PC-3 (cell line): ENCODE measurements around the gene PTPRN2. TPM values are rescaled to one million over a fixed set of nuclear protein-coding genes. Genes with fewer than 3 reads are reported as not detected.

Experiments used
- ATAC-seq: fragments of 200-7000 bp; cut with Tn5 transposase; 2 replicates; pipeline ENCODE4 v1.9.1; 2020; ENCODE audit warnings: mild to moderate bottlenecking, moderate library complexity
- BruUV-seq: library from RNA; stranded (reverse); fragments of 400-500 nt; replicated peaks from 2 replicates; lab custom pipeline; 2021; lab: Mats Ljungman, UMichigan
- CTCF ChIA-PET: fragments of 300-600 bp; sonication (Branson Sonifier 250); formaldehyde crosslinking; loops from one replicate; lab custom pipeline; 2022; ENCODE audit warnings: antibody characterized with exemption; lab: Charles Lee
- POLR2A ChIA-PET: fragments of 300-600 bp; sonication (Branson Sonifier 250); formaldehyde crosslinking; loops from one replicate; lab custom pipeline; 2022; ENCODE audit warnings: antibody characterized with exemption; ENCODE audit not compliant: unreplicated experiment; lab: Charles Lee
- DNase-seq: peaks from one replicate; pipeline ENCODE4 v3.0.0-alpha.2; 2015
- H2AFZ ChIP-seq: fragments of 300-600 bp; sonication (generic); 2 replicates; pipeline ENCODE4 v1.6.0; 2016; ENCODE audit warnings: antibody characterized with exemption, low read length
- H3F3A ChIP-seq: fragments of 300-600 bp; sonication (generic); one replicate; pipeline ENCODE4 v1.6.0; 2017; ENCODE audit warnings: antibody characterized with exemption, low read length, control low read depth, mild to moderate bottlenecking; ENCODE audit not compliant: unreplicated experiment
- H3K27ac ChIP-seq: fragments of 300-600 bp; sonication (generic); 2 replicates; pipeline ENCODE4 v1.5.1; 2016; ENCODE audit warnings: mild to moderate bottlenecking, low read length
- H3K27me3 ChIP-seq: fragments of 300-600 bp; sonication (generic); 2 replicates; pipeline ENCODE4 v1.6.1; 2016; ENCODE audit warnings: low read length, mixed read lengths
- H3K36me3 ChIP-seq: fragments of 300-600 bp; sonication (generic); 2 replicates; pipeline ENCODE4 v1.6.1; 2016; ENCODE audit warnings: low read depth, mixed run types, low read length, mixed read lengths
- H3K4me1 ChIP-seq: fragments of 300-600 bp; sonication (generic); 2 replicates; pipeline ENCODE4 v1.5.1; 2016; ENCODE audit warnings: low read length; ENCODE audit not compliant: insufficient read depth
- H3K4me2 ChIP-seq: fragments of 300-600 bp; sonication (generic); 2 replicates; pipeline ENCODE4 v1.6.0; 2016; ENCODE audit warnings: low read length
- H3K4me3 ChIP-seq: fragments of 300-600 bp; sonication (generic); 2 replicates; pipeline ENCODE4 v1.5.1; 2016; ENCODE audit warnings: mild to moderate bottlenecking, low read length, mixed read lengths
- H3K79me2 ChIP-seq: fragments of 300-600 bp; sonication (generic); 2 replicates; pipeline ENCODE4 v1.6.1; 2017; ENCODE audit warnings: low read length, mixed read lengths
- H3K9ac ChIP-seq: fragments of 300-600 bp; sonication (generic); 2 replicates; pipeline ENCODE4 v1.6.0; 2016; ENCODE audit warnings: mild to moderate bottlenecking, low read length
- H3K9me2 ChIP-seq: fragments of 300-600 bp; sonication (generic); replicated peaks from 2 replicates; pipeline ENCODE4 v1.6.1; 2016; ENCODE audit warnings: mixed run types, low read length, mixed read lengths
- H3K9me3 ChIP-seq: fragments of 300-600 bp; sonication (generic); 2 replicates; pipeline ENCODE4 v1.6.1; 2016; ENCODE audit warnings: low read length, mixed read lengths
- H4K20me1 ChIP-seq: fragments of 300-600 bp; sonication (generic); 2 replicates; pipeline ENCODE4 v1.6.1; 2016; ENCODE audit warnings: low read length, mixed read lengths
- CTCF ChIP-seq: fragments of 300-600 bp; sonication (generic); conservative IDR thresholded peaks from 2 replicates; pipeline ENCODE4 v1.5.1; 2017; ENCODE audit warnings: antibody characterized with exemption, low read depth, mild to moderate bottlenecking, low read length
- EZH2 ChIP-seq: fragments of 300-600 bp; sonication (generic); IDR thresholded peaks from one replicate; pipeline ENCODE4 v1.6.1; 2017; ENCODE audit warnings: antibody characterized with exemption, mild to moderate bottlenecking, low read length; ENCODE audit not compliant: unreplicated experiment
- EZH2phosphoT487 ChIP-seq: fragments of 300-600 bp; sonication (generic); IDR thresholded peaks from 2 replicates; pipeline ENCODE4 v1.6.1; 2018; ENCODE audit warnings: mild to moderate bottlenecking, antibody characterized with exemption, low read length, borderline replicate concordance
- intact Hi-C: fragments of 100-400 bp; cut with micrococcal nuclease; formaldehyde crosslinking; loops from 2 replicates; pipeline ENCODE4 v1.9.0; 2023
- total RNA-seq: library from RNA; depleted of rRNA; stranded (reverse); fragments of >200 nt; gene quantifications from 2 replicates; pipeline ENCODE4 v1.2.3, GENCODE V29; 2014

Gene PTPRN2
- total RNA-seq, 1 experiment from 2014 or later: 3.2 TPM

GRCh38 chr7:157618823-157619606, 968.6 kb downstream of the PTPRN2 start:
- no TSS peak for BruUV-seq
- DNase-seq (no peak), ATAC-seq (no peak)
- Histone ChIP-seq H3K4me3 (no peak overlapping the region), H3K27me3 (no peaks in the 10 kb centered on the region), H3K9ac (no peak overlapping the region), H2AFZ (no peak overlapping the region), H3K9me2 (no peaks in the 10 kb centered on the region), H3K27ac (no peak overlapping the region), H3K4me1 (0 out of 2 replicates have a peak, but pooled peaks cover under 1% of the 10 kb centered on the region), H3K9me3 (no peaks in the 10 kb centered on the region), H3K36me3 (no peaks in the 10 kb centered on the region), H4K20me1 (no peaks in the 10 kb centered on the region), H3K79me2 (no peaks in the 10 kb centered on the region), H3F3A (no peaks in the 10 kb centered on the region), H3K4me2 (no peak overlapping the region)
- TF ChIP-seq EZH2phosphoT487 (no peak), CTCF (no peak), EZH2 (no peak)
- intact Hi-C loops: no loop called here
- ChIA-PET POLR2A (no interaction called here), CTCF (no interaction called here)

GRCh38 chr7:157618091-157618726, 969.4 kb downstream of the PTPRN2 start:
- Histone ChIP-seq H3K27ac (no peak overlapping the region), H3K4me3 (no peak overlapping the region), H3K36me3 (no peaks in the 10 kb centered on the region), H3F3A (no peaks in the 10 kb centered on the region), H3K27me3 (no peaks in the 10 kb centered on the region), H3K9ac (no peak overlapping the region), H4K20me1 (no peaks in the 10 kb centered on the region), H3K9me3 (no peaks in the 10 kb centered on the region), H3K4me1 (peaks cover 8% of the 10 kb centered on the region), H3K4me2 (no peak overlapping the region), H2AFZ (no peak overlapping the region), H3K9me2 (no peaks in the 10 kb centered on the region), H3K79me2 (no peaks in the 10 kb centered on the region)
- ATAC-seq (no peak), DNase-seq (no peak)
- intact Hi-C loops: no loop called here
- BruUV-seq: no TSS peak
- CTCF ChIA-PET: no interaction called here
- POLR2A ChIA-PET: no interaction called here
- TF ChIP-seq EZH2: no peak
- TF ChIP-seq CTCF: no peak
- TF ChIP-seq EZH2phosphoT487: no peak

- no peaks in the 10 kb centered on the region for H3K27me3 ChIP-seq
These were observed 970.2 kb downstream of the PTPRN2 start for GRCh38 chr7:157617401-157617800.

More at GRCh38 chr7:157617401-157617800, 970.2 kb downstream of the PTPRN2 start:
- H3K79me2 ChIP-seq: no peaks in the 10 kb centered on the region
- no peak overlapping the region for H3K9ac ChIP-seq
- no peak for ATAC-seq
- no peak for DNase-seq
- BruUV-seq: no TSS peak
- H3K4me1 ChIP-seq: peaks cover 13% of the 10 kb centered on the region
- no peaks in the 10 kb centered on the region for H3K36me3 ChIP-seq
- no peak overlapping the region for H3K27ac ChIP-seq
- no peaks in the 10 kb centered on the region for H3F3A ChIP-seq
- no peak overlapping the region for H2AFZ ChIP-seq
- intact Hi-C loops: no loop called here
- TF ChIP-seq EZH2: no peak
- no peak for TF ChIP-seq CTCF
- no peaks in the 10 kb centered on the region for H4K20me1 ChIP-seq
- no peaks in the 10 kb centered on the region for H3K9me3 ChIP-seq
- POLR2A ChIA-PET: no interaction called here
- no peaks in the 10 kb centered on the region for H3K9me2 ChIP-seq
- CTCF ChIA-PET: no interaction called here
- no peak overlapping the region for H3K4me2 ChIP-seq
- H3K4me3 ChIP-seq: no peak overlapping the region
